GM12864 (cell line): ENCODE results near the gene DLK1.

Experiments used
- DNase-seq: peaks from one replicate; pipeline ENCODE4 v3.0.0-alpha.2; 2011; ENCODE audit warnings: low read depth
- H3K4me3 ChIP-seq: 2 replicates; pipeline ENCODE4 v1.5.1; 2011; ENCODE audit warnings: mild to moderate bottlenecking, low read depth, low read length, control low read depth
- CTCF ChIP-seq: IDR thresholded peaks from 2 replicates; pipeline ENCODE4 v1.5.1; 2011; ENCODE audit warnings: low read depth, mild to moderate bottlenecking, moderate library complexity, low read length, control low read depth, inconsistent platforms; ENCODE audit errors: missing control alignments

The DLK1 gene

GRCh38 chr14:100731846-100732765 is 5.4 kb downstream of the DLK1 start:
- no peak for TF ChIP-seq CTCF
- no peak for DNase-seq
- no peak overlapping the region for H3K4me3 ChIP-seq

DNA sequence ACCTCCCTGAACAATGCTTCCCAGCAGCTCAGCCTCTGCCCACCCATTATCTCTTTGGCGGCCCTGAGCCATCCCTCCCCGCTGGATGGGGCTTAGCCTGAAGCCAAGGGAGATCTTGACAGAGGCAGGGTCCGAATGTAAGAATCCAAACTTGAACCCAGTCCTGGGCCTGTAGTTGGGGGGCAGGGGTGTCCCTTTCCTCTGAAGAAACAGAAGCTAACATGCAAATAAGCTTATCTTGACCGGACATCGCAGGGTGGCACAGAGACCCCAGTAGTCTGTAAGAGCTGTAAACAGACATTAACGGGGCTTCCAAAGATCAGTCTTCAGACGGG is 6.0 kb downstream of the DLK1 start:
- no peak for DNase-seq
- no peak for TF ChIP-seq CTCF
- no peak overlapping the region for H3K4me3 ChIP-seq

DNA sequence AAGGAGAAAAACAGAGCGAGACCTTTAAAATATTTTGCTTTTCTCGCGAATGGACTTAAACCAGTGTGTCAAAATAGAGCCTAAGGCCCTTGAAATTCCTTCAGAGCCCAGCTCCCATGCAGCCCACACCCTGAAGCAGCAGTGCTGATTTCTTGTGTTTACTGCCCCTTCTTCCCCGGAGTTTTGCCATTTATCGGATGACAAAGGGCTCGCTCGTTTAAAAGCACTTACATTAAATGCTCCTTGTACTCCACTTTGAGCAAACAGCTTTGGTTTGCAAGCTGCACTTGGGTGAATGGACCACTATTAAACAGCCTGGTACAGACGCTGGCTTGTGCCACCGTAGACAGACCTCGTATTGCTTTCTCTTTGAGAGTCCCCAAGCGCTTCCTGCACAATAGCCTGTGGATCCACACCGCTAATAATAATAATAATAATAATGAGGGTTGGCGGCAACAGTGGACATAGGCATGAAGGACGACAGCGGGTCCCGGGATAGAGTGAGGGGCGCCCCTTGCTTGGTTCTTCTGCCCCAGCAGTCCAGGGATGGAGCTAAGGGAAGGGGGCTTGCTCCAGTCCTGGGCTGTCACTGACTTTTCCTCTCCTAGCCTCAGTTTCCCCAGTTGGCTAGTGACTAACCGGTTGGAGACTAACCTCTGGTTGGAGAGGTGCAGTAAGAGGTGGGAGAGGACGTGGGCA is 6.6 kb downstream of the DLK1 start:
- no peak for TF ChIP-seq CTCF
- H3K4me3 ChIP-seq: no peak overlapping the region
- no peak for DNase-seq

DNA sequence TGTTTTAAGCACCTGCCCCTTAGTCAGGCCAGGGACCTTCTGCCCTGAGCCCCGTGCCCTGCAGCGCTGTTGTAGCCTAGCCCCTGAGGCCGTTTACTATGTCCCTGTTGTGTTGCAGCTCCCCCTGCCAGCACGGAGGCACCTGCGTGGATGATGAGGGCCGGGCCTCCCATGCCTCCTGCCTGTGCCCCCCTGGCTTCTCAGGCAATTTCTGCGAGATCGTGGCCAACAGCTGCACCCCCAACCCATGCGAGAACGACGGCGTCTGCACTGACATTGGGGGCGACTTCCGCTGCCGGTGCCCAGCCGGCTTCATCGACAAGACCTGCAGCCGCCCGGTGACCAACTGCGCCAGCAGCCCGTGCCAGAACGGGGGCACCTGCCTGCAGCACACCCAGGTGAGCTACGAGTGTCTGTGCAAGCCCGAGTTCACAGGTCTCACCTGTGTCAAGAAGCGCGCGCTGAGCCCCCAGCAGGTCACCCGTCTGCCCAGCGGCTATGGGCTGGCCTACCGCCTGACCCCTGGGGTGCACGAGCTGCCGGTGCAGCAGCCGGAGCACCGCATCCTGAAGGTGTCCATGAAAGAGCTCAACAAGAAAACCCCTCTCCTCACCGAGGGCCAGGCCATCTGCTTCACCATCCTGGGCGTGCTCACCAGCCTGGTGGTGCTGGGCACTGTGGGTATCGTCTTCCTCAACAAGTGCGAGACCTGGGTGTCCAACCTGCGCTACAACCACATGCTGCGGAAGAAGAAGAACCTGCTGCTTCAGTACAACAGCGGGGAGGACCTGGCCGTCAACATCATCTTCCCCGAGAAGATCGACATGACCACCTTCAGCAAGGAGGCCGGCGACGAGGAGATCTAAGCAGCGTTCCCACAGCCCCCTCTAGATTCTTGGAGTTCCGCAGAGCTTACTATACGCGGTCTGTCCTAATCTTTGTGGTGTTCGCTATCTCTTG is 7.6 kb downstream of the DLK1 start:
- no peak for TF ChIP-seq CTCF
- DNase-seq: no peak
- no peak overlapping the region for H3K4me3 ChIP-seq

GRCh38 chr14:100735271-100735670 is 8.6 kb downstream of the DLK1 start:
- TF ChIP-seq CTCF: no peak
- no peak for DNase-seq
- no peak overlapping the region for H3K4me3 ChIP-seq

DNA sequence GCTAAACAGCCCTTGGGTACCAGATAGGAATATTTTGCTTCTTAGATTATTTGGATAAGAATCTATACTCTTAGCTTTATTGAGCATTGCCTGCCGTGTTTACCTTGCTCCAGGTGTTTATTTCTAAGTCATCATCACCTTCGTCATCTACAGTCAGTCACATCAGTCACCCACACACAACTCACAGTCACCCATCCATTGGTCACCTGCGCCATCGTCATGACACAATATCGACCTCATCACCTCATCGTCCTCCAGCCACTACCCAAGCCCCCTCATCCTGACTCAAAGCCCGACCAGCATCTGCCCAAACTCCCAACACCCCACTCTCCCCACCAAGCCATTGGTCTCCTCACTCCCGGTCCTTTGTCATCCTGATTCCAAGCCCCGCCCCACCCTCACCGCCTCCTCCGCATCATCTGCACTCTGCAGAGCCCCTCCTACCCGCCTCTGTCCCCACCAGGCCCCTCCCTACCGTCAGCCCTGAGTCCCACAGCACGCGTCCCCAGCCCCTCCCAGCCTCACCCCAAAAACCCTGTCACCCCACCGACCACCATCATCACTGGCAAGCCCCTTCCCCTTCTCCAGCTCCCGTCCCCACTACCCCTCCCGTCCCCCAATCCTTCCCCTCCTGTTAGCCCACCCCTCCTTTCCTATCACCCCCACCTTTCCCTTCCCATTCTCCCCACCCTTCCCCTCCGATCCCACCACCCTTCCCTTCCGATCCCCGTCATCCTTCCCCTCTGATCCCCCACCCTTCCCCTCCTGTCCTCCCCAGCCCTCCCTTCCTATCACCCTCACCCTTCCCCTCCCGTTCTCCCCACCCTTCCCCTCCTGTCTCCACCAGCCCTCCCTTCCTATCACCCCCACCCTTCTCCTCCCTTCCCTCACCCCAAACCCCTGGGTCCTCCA is 9.8 kb downstream of the DLK1 start:
- DNase-seq: no peak

More for the DNA sequence above, 9.8 kb downstream of the DLK1 start:
- TF ChIP-seq CTCF: no peak
- H3K4me3 ChIP-seq: no peak overlapping the region
